ENCODE measurements around the gene SEC24C. TPM values are rescaled to one million over a fixed set of nuclear protein-coding genes. Genes with fewer than 3 reads are reported as not detected.

The SEC24C gene
- total and polyA plus RNA-seq, 2 of the 4 experiments (the other 2 are of a cell fraction) = 74.2 to 88.9 TPM

GRCh38 chr10:73734028-73734720, 10.0 kb upstream of the SEC24C start:
- dilution Hi-C loops (cut with HindIII; ENCODE audit: low sequenced_read_pairs, unreplicated experiment) = no loop called here
- intact Hi-C loops (cut with micrococcal nuclease) = no loop called here

More at GRCh38 chr10:73734028-73734720, 10.0 kb upstream of the SEC24C start:
- no peak overlapping the region for H4K91ac ChIP-seq (ENCODE audit: insufficient read depth, low read depth, low read length)
- H2BK15ac ChIP-seq (ENCODE audit: low read depth, low read length) = no peak overlapping the region
- H3K18ac ChIP-seq (ENCODE audit: low read depth, low read length) = no peak overlapping the region
- no peaks in the 10 kb centered on the region for H3K27me3 ChIP-seq (ENCODE audit: control insufficient read depth, insufficient read depth, low read length)
- no peak overlapping the region for H2BK5ac ChIP-seq (ENCODE audit: low read depth, low read length, poor library complexity, severe bottlenecking)
- no peak overlapping the region for H3K23ac ChIP-seq (ENCODE audit: low read depth, low read length)
- no peak overlapping the region for H4K8ac ChIP-seq (ENCODE audit: low read depth in 2 of 2, low read length in 2 of 2)
- peaks cover 26% of the 10 kb centered on the region for H3K36me3 ChIP-seq (ENCODE audit: control insufficient read depth, insufficient read depth, low read length)
- H2BK20ac ChIP-seq (ENCODE audit: low read depth, low read length) = no peak overlapping the region
- no peak overlapping the region for H2BK120ac ChIP-seq (ENCODE audit: low read depth, low read length)
- H3K14ac ChIP-seq (replicated peaks; ENCODE audit: low read depth, low read length) = no peak overlapping the region
- H3K9ac ChIP-seq (ENCODE audit: low read depth, low read length) = no peak overlapping the region
- H3K56ac ChIP-seq (ENCODE audit: extremely low read depth, insufficient read depth, low read length) = no peak overlapping the region
- no peaks in the 10 kb centered on the region for H4K20me1 ChIP-seq (ENCODE audit: insufficient read depth, low read length)
- no peak overlapping the region for H3K27ac ChIP-seq (ENCODE audit: insufficient read depth, low read length)
- no peak overlapping the region for H3K4ac ChIP-seq (ENCODE audit: low read depth, low read length)
- no peak overlapping the region for H2AFZ ChIP-seq (replicated peaks; ENCODE audit: low read length, poor library complexity)
- DNase-seq = no peak
- BruUV-seq (replicated peaks) = no TSS peak
- no peak overlapping the region for H4K5ac ChIP-seq (ENCODE audit: low read depth, low read length)
- H3K9me3 ChIP-seq (ENCODE audit: control insufficient read depth, insufficient read depth, low read length) = no peaks in the 10 kb centered on the region
- H3K4me2 ChIP-seq (ENCODE audit: low read depth, low read length) = no peak overlapping the region
- in situ Hi-C loops (cut with MboI; ENCODE audit: low sequenced_read_pairs) = no loop called here
- no peak overlapping the region for H3K4me3 ChIP-seq (ENCODE audit: insufficient read depth, low read depth, low read length)
- no peak overlapping the region for H2AK9ac ChIP-seq (replicated peaks; ENCODE audit: low read depth, low read length, poor library complexity)
- ChIA-PET CTCF (no interaction called here), POLR2A (ENCODE audit: unreplicated experiment) (no interaction called here)
- H2AK5ac ChIP-seq (ENCODE audit: low read depth, low read length) = no peak overlapping the region
- peaks cover 3% of the 10 kb centered on the region; the same call in 1 of the 2 replicates for H3K4me1 ChIP-seq (ENCODE audit: control insufficient read depth, insufficient read depth, low read length)
- WGBS, 2 experiments (ENCODE audit: extremely low coverage in 2 of 2, insufficient read length in 1 of 2) = 93% methylated on average over 2 of the region's 16 CpGs; no CpG with 5 or more reads in 1 of the 2 experiments
- H3K9me1 ChIP-seq (ENCODE audit: insufficient read depth, low read length) = 0 out of 2 replicates have a peak, but pooled peaks cover 8% of the 10 kb centered on the region
- no peak for TF ChIP-seq RFX5 (IDR thresholded peaks at IDR 0.05; ENCODE audit: low read depth, low read length)
- TF ChIP-seq MAFK (IDR thresholded peaks at IDR 0.05; ENCODE audit: low read depth, low read length) = no peak
- TF ChIP-seq CEBPB (IDR thresholded peaks at IDR 0.05; ENCODE audit: low read depth, low read length) = no peak
- no peak for TF ChIP-seq ELK1 (IDR thresholded peaks at IDR 0.05; ENCODE audit: borderline replicate concordance, low read depth, low read length)
- TF ChIP-seq BHLHE40 (IDR thresholded peaks at IDR 0.05; ENCODE audit: low read depth, low read length) = no peak
- TF ChIP-seq POLR2A (IDR thresholded peaks at IDR 0.05; ENCODE audit: low read depth, low read length) = no peak
- TF ChIP-seq SMC3 (IDR thresholded peaks at IDR 0.05; ENCODE audit: low read depth, low read length) = no peak
- TF ChIP-seq USF2 (IDR thresholded peaks at IDR 0.05; ENCODE audit: low read depth, low read length) = no peak
- no peak for TF ChIP-seq RAD21 (IDR thresholded peaks at IDR 0.05; ENCODE audit: low read length)
- no peak for TF ChIP-seq MAZ (IDR thresholded peaks at IDR 0.05; ENCODE audit: borderline replicate concordance, low read depth, low read length)
- no peak for TF ChIP-seq CTCF (conservative IDR thresholded peaks at IDR 0.05; ENCODE audit: low read depth, low read length)
- ATAC-seq (ENCODE audit: low read depth) = no peak
- peaks cover 7 to 23% of the 10 kb centered on the region in 2 experiments for H3K79me1 ChIP-seq (ENCODE audit: low read depth in 1 of 2, low read length in 2 of 2)

Measured in IMR-90 (cell line).